GM21390 (cell line): ENCODE results near the gene PHC2.

ENCODE experiments used
- ATAC-seq: cut with Tn5 transposase; IDR thresholded peaks from one replicate; pipeline ENCODE4 v1.9.1; 2021; ENCODE audit not compliant: unreplicated experiment

PHC2 gene

DNA sequence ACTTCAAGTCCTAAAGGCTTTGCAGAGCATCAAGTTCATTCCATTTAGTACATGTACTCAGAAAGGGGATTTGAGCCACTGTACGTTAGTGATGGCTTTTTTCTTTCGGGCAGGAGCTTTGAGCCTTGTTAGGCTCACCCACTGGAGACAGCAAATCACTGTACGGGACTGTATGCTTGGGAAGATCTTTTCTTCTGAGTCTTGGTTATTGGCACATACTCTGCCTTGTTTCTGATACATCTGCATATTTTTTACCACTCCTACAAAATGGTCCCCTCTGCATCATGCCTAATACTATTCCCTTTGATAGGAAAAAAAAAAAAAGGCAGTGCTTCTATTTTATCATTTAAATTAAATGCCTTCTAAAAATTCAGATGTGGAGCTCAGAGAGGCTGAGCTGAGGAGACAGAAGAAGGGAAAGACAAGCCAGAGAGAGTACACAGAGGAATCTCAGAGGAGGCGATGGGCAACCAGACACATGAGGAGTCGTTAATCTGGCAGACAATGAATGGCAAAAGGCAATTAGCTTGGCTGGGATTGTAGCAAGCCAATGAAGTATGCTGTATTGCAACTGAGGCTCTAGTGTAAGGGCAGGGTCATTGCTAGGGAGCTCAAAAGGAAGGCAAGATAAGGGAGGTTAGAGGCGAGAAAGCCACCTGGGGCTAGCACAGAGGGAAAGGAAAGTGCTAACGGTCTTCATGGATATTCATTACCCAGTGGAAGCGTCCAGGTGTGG is 39.4 kb downstream of the PHC2 start:
- no peak for ATAC-seq

DNA sequence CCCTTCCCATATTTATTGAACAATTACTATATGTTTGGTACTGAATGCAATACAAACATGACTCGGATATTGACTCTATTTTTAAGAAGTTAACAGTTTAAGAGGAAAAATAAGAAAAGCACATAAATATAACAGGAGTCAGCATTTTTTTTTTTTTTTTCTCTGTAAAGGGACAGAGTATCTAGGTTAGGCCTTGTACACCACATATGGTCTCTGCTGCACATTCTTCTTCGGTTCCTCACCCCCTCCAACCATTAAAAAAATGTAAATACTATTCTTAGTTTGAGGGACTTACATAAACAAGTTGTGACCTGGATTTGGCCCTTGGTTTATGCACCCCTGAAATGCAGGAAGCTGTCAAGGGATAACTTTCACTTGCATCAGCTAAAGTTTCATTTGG is 40.4 kb downstream of the PHC2 start:
- no peak for ATAC-seq

GRCh38 chr1:33388805-33389771 is 41.8 kb downstream of the PHC2 start:
- no peak for ATAC-seq

GRCh38 chr1:33387625-33388024 is 43.3 kb downstream of the PHC2 start:
- ATAC-seq, result no peak

DNA sequence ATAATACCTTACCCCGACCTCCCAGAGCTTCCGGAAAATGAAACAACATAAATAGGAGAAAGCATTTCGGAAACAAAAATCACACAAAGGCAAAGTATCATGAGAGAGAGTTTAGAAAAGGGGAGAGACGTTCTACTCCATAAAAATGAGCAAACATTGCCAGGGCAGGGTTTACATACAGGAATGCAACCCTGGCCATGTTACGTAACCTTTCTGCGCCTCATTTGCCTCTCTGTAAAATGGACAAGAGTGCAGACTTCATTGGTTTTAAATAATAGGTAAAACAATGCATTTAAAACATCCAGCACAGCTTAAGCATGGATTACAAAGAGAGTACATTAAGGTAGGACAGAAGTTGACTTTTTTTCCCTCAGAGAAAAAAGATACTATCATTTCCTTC is 45.6 kb downstream of the PHC2 start:
- no peak for ATAC-seq

- no peak for ATAC-seq
Measured at GRCh38 chr1:33384040-33384812, 46.7 kb downstream of the PHC2 start.

DNA sequence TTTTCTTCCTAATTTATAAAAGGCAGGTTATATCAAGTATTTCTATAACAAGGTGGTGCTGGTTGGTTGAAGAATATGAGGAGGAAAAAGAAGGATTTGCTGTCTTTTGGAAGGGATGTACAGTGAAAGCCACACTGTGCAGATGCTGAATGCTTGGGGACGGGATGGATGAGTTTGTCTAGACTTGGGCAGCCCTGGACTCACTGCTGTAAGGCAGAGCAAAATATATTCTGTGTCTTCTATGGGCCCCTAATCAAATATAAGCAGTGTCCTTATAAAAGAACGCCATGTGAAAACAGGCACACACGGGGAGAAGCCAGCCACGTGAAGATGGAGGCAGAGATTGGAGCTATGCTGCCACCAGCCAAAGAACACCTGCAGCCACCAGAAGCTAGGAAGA is 47.4 kb downstream of the PHC2 start:
- no peak for ATAC-seq

- no peak for ATAC-seq
Measured at GRCh38 chr1:33382661-33383415, 48.1 kb downstream of the PHC2 start.

- no peak for ATAC-seq
Measured at GRCh38 chr1:33381977-33382376, 48.9 kb downstream of the PHC2 start.

DNA sequence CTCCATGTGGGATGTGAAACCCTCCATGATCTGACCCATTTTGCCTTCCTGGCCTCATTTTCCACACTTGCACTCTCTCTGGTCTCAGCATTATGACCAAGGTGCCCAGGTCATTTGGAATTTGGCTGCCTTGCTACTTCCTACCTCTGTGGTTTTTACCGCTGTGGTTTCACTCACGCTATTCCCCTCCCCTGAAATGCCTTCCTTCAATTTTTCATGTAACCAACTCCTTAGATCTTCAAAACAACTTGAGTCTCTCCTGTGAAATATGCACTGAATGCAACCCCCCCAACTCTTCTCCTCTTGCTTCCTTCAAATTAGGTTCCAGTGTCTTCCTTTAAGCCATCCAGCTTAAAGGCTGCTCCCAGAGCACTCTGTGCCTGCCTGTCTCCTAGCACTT is 50.1 kb downstream of the PHC2 start:
- ATAC-seq, result no peak

GRCh38 chr1:33379631-33380354 is 51.1 kb downstream of the PHC2 start:
- no peak for ATAC-seq

DNA sequence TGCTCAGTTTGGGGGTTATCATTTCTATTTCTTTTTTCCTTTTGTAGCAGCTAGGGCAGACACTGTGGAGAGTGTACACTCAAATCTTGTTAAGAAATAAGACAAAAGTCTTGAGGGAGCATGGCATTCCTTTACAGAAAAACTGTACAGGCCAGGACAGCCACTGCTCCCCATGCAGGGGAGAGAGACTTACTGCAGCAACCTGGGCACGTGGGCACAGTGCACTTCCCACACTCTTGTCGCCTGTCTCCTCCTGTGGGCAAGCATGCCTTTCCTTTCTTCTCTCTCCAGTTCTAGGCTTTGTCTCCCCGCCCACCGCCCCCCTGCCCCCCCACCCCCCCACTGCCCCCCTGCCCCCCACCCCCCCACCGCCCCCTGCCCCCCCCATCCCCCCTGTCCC is 51.9 kb downstream of the PHC2 start:
- no peak for ATAC-seq

DNA sequence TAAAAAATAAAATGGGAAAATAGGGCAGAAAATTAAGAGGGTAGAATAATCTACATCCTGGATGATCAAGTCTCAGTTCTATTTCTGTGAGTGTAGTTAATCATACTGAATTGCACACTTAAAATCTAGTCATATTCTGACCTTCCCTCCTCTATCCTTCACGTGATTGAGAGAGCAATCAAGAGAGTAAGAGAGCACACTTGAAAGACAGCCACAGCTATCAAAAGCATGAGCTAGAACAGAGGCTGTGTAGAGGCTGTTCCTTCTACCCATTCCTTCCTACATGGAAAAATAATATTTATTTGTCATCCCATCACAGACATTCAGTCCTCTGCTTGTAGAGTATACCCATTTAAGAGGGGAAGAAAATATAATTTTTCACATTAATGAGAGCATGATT is 52.4 kb downstream of the PHC2 start:
- no peak for ATAC-seq

DNA sequence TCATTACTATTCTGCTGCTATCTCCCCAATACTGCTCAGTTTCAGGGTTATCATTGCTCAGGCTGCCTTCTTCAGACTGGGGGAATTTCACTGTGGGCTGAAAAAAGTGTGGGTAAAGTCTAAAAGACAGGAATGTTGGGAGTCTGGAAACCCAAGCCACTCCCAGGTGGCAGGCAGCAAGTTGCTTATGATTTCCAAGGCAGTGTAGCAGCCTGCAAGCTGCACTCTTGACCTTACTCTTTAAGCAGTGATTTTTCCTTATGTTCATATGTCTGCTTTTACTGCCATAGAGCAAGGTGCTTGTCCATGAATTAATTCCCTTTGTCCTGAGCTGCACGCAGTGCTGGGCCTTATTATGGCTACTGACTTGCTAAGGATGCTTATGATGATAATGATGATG is 53.1 kb downstream of the PHC2 start:
- no peak for ATAC-seq

DNA sequence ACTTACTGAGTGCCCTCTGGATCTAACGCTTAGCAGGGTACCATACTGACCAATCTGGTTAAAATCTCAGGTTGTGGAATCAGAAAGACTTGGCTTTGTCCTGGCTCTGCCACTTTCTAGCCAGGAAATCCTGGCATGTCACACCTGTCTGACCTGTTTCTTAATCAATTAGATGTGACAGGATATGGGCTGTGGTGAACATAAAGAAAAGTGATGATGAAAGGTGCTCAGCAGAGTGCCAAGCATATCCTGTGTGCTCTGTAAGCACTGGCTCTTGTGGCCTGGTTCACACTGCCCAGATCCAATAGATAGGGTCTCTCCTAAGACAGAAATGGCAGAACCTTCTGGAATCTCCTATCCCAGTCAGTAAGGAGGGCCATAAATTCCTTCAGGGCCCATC is 53.9 kb downstream of the PHC2 start:
- no peak for ATAC-seq

- ATAC-seq, result no peak
Measured at GRCh38 chr1:33375316-33375715, 55.6 kb downstream of the PHC2 start.

- no peak for ATAC-seq
Measured at GRCh38 chr1:33374336-33375105, 56.4 kb downstream of the PHC2 start.

DNA sequence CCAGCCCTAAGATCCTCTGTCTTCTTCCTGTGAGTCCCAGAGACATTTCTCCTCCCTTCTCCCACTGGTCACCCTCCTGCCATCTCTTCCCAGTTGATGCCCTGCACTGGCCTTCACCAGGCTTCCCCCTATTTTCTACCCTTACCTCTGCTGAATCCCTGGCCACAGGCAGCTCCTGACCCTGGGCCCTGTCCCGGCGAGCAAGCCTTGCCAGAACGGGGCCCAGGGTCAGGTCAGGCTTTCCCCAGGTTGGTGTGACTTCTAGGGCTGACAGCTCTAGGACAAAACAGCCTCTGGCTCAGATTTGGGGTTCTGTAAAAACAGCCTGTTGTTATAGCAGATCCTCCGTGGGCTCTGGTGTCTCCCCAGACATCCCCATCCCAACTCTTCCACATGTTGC is 57.3 kb downstream of the PHC2 start:
- no peak for ATAC-seq

DNA sequence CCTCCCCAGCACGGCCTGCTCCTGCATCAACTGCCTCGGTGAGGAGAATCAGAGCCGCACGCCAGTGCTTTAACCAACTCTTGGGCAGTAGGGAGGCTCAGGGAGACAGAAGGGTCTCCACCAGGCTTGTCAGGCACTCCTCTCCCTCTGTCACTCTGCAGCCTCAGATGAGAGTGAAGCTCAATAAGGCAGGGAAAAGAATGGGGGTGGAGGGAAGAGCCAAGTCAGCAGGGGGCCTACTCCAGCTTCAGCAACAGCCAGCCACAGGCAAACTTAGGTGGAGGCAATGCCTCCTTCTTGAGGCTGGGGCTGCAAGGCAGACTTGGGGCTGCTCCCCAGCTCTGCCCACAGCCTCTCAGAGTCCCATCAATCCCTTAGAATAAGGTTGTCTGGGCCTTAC is 58.2 kb downstream of the PHC2 start:
- ATAC-seq, result no peak
